NCI-H2196 treated with DMSO at 0.1 percent for 48 hours (cell line): Measurements from ENCODE around the gene BLOC1S4.

ENCODE experiments used
- DNase-seq: peaks from one replicate; lab custom pipeline; 2025; ENCODE audit not compliant: unreplicated experiment; lab: John Stamatoyannopoulos, UW

BLOC1S4 gene

DNA sequence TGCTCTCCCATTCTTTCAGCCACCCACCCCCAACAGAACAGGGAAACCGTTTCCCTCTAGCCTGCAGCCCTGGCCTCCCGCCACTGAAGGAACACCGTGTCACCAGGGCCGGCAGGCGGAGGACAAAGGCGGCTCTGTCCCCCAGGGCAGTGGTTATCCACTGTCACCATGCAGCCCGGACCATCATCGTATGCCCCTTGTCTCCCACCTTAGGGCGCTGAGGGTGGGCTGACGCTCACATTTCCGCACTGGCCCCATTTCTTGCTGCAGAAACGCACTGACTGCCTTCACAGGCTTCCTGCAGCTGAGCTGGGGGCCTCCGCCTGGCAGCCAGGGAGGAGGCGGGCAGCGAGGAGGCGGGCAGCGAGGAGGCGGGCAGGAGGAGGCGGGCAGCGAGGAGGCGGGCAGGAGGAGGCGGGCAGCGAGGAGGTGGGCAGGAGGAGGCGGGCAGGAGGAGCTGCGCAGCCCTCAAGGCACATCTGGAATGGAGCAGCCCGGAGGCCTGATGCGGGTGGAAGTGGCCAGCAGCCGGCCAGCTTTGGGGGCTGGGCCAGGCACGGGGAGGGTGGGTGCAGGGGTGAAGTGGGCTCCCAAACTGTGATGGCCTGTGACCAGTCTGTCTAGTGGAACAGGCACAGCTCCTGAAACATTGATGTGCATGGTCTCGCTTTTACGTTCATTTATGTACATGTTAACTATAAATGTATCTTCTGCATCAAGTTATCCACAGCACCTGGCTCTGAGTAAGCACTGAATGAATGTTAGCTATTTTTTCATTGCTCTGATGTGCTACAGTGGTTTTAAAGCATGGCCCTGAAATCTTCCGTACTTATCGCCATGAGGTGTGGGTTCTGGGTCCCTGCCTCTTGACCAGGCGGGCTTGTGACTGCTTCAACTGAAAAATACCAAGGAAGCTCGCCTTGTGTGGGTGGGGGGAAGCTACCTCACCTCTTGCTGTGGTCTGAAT is 46.0 kb downstream of the BLOC1S4 start:
- no peak for DNase-seq

DNA sequence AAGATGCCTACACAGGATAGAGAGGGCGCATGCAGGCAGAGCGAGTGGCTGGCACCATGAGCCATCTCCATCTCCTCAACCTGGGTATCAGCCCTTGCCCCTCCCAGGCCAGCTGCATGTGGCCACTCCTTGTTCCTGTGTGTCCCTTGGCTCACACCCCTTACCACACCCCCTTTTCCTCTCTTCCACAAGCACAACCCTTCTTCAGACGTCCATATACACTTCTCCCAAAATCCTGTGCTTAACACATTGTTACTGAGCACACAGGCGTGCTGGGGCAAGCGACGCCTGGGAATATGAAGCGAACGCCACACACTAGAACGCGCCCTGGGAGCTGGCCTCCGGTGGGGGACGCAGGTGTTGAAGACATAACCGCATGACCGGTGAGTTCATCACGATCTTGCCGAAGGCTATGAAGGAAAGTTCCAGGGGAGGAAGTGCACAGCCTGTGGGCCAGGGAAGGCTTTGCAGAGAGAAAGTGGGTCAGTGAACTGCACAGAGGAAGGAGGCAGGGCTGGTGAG is 47.4 kb downstream of the BLOC1S4 start:
- no peak for DNase-seq

DNA sequence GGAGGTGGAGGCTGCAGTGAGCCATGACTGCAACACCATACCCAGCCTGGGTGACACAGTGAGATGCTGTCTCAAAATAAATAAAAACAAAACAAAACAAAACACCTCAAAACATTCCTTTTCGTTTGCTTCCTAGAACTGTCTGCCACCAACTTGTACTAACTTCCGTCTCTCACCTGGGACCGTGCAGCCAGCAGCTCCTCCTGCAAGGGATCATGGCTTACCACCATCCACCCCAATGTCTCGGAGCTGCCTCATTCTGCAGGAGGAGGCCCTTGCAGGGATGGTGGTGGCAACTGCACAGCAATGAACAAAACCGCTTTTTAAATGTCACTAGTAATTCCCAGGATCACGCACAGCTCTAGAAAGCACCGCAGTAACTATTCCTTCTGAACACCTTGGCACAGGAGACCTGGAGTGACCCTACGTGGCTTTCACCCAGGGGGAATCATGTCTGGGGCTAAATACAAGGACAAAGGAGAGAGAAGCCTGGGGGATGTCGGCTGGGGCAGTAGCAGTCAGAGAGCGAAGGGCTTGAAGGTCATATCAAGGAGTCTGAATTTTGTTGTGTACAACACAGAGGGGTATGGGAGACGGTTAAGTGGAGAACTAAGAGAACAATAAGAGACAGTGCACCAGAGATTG is 49.1 kb downstream of the BLOC1S4 start:
- DNase-seq = no peak

DNA sequence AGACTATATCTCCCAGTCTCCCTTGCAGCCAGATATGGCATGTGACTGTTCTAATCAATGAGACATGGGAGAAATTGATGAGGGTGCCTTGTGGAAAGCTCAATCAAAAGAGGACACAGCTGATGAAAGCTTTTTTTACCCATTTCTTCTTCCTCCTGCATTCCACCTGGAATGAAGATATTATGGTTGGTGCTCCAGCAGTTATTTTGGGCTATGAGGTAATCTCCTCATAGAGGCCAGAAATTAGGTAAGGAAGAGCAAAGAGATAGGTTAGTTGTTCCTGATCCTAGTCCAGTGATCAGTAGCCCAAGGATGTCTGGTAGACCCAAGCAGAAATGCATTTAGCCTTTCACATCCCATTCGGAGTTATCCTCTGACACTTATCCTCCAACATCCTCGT is 49.7 kb downstream of the BLOC1S4 start:
- no peak for DNase-seq
